ENCODE measurements around the gene TMEM106B. TPM values are rescaled to one million over a fixed set of nuclear protein-coding genes. Genes with fewer than 3 reads are reported as not detected.
"Not testable (repeated sequence)": the region's sequence is repeated elsewhere in the genome, so short reads cannot be mapped to it uniquely, and the experiment has no call there.

TMEM106B gene
- polyA plus RNA-seq, 1 donor, result 43.1 TPM

DNA sequence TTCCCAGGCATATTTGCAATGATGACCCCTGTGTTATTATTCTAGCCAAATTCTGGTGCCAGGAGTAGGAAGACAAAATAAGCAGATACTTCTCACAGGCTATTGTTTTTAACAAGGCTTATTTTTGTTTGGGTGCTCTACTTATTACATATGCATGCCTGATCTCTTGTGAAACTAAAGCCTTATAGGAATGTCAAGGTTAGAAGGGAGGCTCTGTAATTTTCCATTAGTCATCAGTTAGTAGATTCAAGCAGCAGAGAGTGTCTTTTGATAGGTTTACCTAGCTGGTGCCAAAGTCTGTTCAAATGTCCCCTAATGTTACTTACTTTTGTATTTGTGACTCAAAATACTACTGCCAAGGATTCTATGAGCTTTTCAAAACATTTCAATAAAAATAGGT lies 11.7 kb upstream of the TMEM106B start:
- Histone ChIP-seq H3K4me3 (ENCODE audit: low read length) (no peak overlapping the region), H3K9me3 (ENCODE audit: control insufficient read depth, low read depth, low read length) (no peaks in the 10 kb centered on the region), H3K27me3 (ENCODE audit: control insufficient read depth, insufficient read depth, low read length) (no peaks in the 10 kb centered on the region), H3K36me3 (ENCODE audit: control insufficient read depth, insufficient read depth, low read length) (no peaks in the 10 kb centered on the region), H3K27ac (ENCODE audit: low read length) (no peak overlapping the region), H3K4me1 (ENCODE audit: control insufficient read depth, insufficient read depth, low read length) (no peaks in the 10 kb centered on the region)
- DNase-seq, result peak; percentile 9 to 15

DNA sequence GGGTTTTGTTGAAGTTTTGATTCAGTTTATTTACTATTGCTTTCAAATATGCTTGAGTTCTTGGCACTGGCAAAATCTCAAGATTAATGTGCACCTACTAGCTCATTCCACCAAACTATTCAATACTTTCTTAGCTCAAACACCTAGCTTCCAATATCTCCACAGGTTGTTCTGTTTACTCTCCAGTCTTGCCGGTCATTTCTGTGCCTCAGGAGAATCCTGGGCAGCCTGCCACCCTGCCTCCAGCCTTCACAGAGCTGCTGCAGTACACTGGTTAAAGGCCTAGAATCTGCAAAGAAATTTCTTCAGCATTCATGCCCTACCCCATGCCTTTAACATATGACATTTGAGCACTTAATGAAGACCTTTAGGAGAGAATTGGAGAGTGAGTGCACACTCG lies 4.0 kb upstream of the TMEM106B start:
- H3K9me3 ChIP-seq (ENCODE audit: control insufficient read depth, low read depth, low read length), result no peaks in the 10 kb centered on the region
- H3K4me3 ChIP-seq (ENCODE audit: low read length), result no peak overlapping the region
- peaks cover 2% of the 10 kb centered on the region for H3K4me1 ChIP-seq (ENCODE audit: control insufficient read depth, insufficient read depth, low read length)
- no CpG with 5 or more reads among the region's 2 CpGs for WGBS (ENCODE audit: insufficient coverage, low lambda C conversion rate)
- no peaks in the 10 kb centered on the region for H3K27me3 ChIP-seq (ENCODE audit: control insufficient read depth, insufficient read depth, low read length)
- H3K27ac ChIP-seq (ENCODE audit: low read length), result no peak overlapping the region
- H3K36me3 ChIP-seq (ENCODE audit: control insufficient read depth, insufficient read depth, low read length), result no peaks in the 10 kb centered on the region
- no peak for DNase-seq

DNA sequence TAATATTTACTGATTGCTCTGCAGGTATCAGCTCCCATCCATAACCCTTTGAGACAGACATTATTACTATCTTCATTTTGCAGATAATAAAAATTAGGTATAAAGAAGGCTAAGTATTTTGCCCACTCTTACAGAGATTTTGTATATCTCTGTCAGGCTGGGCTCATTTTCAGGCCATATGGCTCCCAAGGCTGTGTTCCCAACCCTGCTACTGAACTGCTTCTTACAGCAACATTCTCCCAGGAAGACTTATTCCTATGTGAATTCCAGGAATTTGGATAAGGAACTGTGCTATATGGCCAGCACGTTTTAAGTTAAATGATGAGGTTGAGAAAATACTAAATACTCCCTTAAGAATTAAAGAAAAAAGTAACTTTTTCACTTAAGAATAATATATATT lies 1.9 kb upstream of the TMEM106B start:
- Histone ChIP-seq H3K27ac (ENCODE audit: low read length) (no peak overlapping the region), H3K36me3 (ENCODE audit: control insufficient read depth, insufficient read depth, low read length) (no peaks in the 10 kb centered on the region), H3K4me3 (ENCODE audit: low read length) (no peak overlapping the region), H3K27me3 (ENCODE audit: control insufficient read depth, insufficient read depth, low read length) (no peaks in the 10 kb centered on the region), H3K9me3 (ENCODE audit: control insufficient read depth, low read depth, low read length) (no peaks in the 10 kb centered on the region), H3K4me1 (ENCODE audit: control insufficient read depth, insufficient read depth, low read length) (peaks cover 7% of the 10 kb centered on the region)
- no peak for DNase-seq
- 75% methylated on average over 1 of the region's 1 CpG for WGBS (ENCODE audit: insufficient coverage, low lambda C conversion rate)

DNA sequence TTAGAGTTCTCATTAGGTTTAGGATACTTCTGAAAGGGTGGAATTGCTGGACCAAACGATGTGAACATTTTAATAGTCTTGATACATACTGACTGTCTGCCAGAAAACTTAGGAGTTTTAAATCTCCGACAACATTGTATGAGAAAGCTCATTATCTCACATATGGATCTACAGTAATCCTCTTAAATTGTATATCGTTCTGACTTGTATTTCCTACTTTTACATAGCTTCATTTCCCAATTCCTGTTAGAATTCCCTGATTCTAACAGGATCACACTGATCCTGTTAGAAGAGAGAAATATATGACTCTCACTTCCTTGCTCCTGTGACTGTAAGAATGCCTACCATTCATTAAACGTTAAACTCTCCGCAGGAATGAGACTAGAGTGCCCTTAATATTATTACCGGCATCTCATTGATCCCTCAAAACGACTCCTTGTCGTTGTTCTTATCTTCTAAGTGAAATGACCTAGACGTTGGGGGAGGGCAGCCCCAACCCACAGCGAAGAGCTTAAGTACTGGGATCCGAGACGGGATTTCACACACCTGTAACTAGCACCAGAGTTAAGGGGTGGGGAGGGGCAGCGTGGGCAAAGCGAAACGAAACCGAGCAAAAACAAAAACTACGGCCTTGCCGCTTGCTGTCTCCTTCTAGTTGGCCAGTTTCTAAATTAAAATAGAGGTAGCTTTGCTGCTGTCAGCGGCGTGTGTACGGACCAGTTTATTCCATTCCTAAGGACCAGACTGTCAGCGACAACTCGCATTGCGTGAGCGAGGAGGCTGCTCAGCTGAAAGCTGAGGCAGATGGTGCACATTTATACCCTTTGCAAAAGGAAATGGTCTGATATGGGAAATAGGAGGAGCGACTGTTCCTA lies 678 bp upstream of the TMEM106B start:
- peaks cover 7% of the 10 kb centered on the region for H3K4me1 ChIP-seq (ENCODE audit: control insufficient read depth, insufficient read depth, low read length)
- no peaks in the 10 kb centered on the region for H3K27me3 ChIP-seq (ENCODE audit: control insufficient read depth, insufficient read depth, low read length)
- H3K9me3 ChIP-seq (ENCODE audit: control insufficient read depth, low read depth, low read length), result no peaks in the 10 kb centered on the region
- H3K4me3 ChIP-seq (ENCODE audit: low read length), result peak overlapping the region; percentile 89
- DNase-seq, result peak; percentile 50 to 90
- H3K36me3 ChIP-seq (ENCODE audit: control insufficient read depth, insufficient read depth, low read length), result peaks cover 3% of the 10 kb centered on the region
- 0% methylated on average over 1 of the region's 26 CpGs for WGBS (ENCODE audit: insufficient coverage, low lambda C conversion rate)
- H3K27ac ChIP-seq (ENCODE audit: low read length), result peak overlapping the region; percentile 99

DNA sequence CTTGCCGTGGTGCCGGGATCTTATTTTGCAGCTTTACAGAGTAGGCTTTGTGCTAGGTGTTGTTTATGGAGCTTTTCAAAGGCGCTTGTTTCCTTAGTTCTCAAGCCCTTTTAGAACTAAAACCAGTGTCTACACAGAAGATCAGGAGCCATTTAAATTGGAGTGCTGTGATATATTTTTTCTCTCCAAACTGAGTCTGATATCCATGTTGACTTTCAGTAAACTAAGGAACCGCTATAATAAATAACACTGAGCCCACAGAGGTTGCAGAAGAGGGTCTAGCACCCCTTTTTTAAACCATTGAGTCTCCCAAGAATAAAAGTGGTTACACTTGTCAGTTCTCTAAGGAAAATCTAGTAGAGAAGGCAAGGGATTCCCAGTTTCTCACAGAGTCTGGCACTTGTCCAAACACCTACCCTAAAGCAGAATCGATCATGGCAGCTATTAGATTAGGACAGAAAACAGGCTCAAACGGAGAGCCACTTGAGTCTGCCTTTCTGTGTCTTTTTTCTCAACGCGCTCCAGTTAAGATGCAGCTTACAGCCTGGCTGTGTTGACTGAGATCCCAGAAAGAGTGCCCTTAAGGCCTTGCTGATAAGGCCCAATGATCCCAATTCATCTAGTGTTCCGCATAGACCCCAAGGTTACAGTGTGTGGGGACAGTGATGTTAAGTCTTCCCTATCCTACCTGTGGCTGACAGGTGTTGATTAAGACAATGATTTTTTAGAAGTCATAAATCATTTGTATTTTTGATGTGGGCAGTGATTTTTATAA lies 804 bp downstream of the TMEM106B start:
- H3K9me3 ChIP-seq (ENCODE audit: control insufficient read depth, low read depth, low read length), result no peaks in the 10 kb centered on the region
- H3K27me3 ChIP-seq (ENCODE audit: control insufficient read depth, insufficient read depth, low read length), result no peaks in the 10 kb centered on the region
- H3K4me1 ChIP-seq (ENCODE audit: control insufficient read depth, insufficient read depth, low read length), result peaks cover 7% of the 10 kb centered on the region
- H3K36me3 ChIP-seq (ENCODE audit: control insufficient read depth, insufficient read depth, low read length), result peaks cover 16% of the 10 kb centered on the region
- peak in 1 of 2 donors; percentile 57 for DNase-seq
- peak overlapping the region; percentile 99 for H3K27ac ChIP-seq (ENCODE audit: low read length)
- no CpG with 5 or more reads among the region's 9 CpGs for WGBS (ENCODE audit: insufficient coverage, low lambda C conversion rate)
- H3K4me3 ChIP-seq (ENCODE audit: low read length), result peak overlapping the region; percentile 89

DNA sequence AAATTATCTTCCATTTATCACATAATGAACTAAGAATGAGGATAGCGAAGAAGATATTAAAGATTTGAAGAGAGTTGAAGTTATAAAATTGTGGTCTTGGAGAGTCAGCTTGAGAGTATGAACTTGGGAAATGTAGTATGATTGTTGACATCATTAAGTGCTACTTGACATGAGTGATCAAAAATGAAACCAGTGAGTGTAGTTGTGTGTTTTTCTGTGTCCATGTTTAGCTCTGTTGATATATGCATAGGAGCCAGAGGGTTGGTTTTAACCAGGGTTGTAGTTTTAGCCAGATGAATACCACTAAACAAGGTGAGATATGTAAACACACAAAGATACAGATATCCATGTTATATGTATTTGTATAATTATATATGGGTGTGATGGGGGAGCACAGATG lies 6.2 kb downstream of the TMEM106B start:
- H3K4me1 ChIP-seq (ENCODE audit: control insufficient read depth, insufficient read depth, low read length), result peaks cover 5% of the 10 kb centered on the region
- H3K4me3 ChIP-seq (ENCODE audit: low read length), result no peak overlapping the region
- peaks cover 33% of the 10 kb centered on the region for H3K36me3 ChIP-seq (ENCODE audit: control insufficient read depth, insufficient read depth, low read length)
- H3K27me3 ChIP-seq (ENCODE audit: control insufficient read depth, insufficient read depth, low read length), result no peaks in the 10 kb centered on the region
- no peaks in the 10 kb centered on the region for H3K9me3 ChIP-seq (ENCODE audit: control insufficient read depth, low read depth, low read length)
- WGBS (ENCODE audit: insufficient coverage, low lambda C conversion rate), result 78% methylated on average over 1 of the region's 1 CpG
- no peak for DNase-seq
- H3K27ac ChIP-seq (ENCODE audit: low read length), result no peak overlapping the region

DNA sequence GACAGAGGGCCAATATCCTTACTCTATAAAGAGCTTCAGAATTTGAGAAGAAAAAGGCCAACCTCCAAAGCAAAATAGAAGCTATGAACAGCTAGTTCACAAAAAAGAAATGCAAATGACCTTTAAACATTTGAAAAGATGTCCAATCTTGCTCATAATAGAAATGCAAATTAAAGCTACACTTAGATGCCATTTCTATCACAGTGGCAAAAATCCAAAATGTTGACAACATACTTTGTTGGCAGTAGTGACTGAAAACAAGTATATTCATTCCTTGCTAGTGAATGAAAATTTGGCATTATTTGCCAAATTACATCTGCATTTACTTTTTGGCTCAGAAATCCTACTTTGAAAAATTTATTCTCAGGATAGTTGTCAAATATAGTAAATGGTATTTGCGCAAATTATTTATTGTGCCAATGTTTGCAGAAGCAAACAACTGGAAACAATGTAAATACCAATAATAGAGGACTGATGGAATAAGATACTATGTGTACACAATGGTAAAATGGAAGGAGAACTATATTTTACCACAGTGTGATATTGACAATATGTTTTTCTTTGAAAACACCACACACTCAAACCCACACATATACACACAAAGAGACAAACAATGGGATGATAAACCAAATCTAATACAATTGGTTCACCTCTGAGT lies 9.4 kb downstream of the TMEM106B start:
- Histone ChIP-seq H3K36me3 (ENCODE audit: control insufficient read depth, insufficient read depth, low read length) (peaks cover 33% of the 10 kb centered on the region), H3K4me3 (ENCODE audit: low read length) (no peak overlapping the region), H3K9me3 (ENCODE audit: control insufficient read depth, low read depth, low read length) (no peaks in the 10 kb centered on the region), H3K27ac (ENCODE audit: low read length) (no peak overlapping the region), H3K4me1 (ENCODE audit: control insufficient read depth, insufficient read depth, low read length) (peaks cover 2% of the 10 kb centered on the region), H3K27me3 (ENCODE audit: control insufficient read depth, insufficient read depth, low read length) (no peaks in the 10 kb centered on the region)
- no peak for DNase-seq
- WGBS (ENCODE audit: insufficient coverage, low lambda C conversion rate), result no CpG with 5 or more reads among the region's 1 CpG

DNA sequence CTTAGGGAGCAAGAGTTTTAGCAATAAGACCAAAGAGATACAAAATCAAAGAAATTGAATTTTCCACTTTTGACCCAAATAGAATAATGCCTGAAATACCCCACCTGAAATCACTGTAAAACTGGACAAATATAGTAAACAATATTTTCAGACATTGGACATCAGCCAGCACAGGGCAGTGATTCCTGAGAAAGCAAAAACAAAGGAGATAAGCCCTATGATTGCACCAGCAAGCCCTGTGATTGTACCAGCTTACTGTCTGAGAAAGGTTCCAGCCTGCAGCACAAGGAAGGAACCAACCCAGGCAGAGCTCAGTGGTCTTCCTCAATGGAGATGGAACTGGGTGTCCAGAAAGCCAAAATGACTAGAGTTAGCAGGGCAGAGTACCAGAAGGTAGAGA lies 10.3 kb downstream of the TMEM106B start:
- Histone ChIP-seq H3K36me3 (ENCODE audit: control insufficient read depth, insufficient read depth, low read length) (peaks cover 27% of the 10 kb centered on the region), H3K4me1 (ENCODE audit: control insufficient read depth, insufficient read depth, low read length) (peaks cover 2% of the 10 kb centered on the region), H3K27ac (ENCODE audit: low read length) (no peak overlapping the region), H3K4me3 (ENCODE audit: low read length) (no peak overlapping the region), H3K9me3 (ENCODE audit: control insufficient read depth, low read depth, low read length) (no peaks in the 10 kb centered on the region), H3K27me3 (ENCODE audit: control insufficient read depth, insufficient read depth, low read length) (no peaks in the 10 kb centered on the region)
- peak; percentile 17 to 32 for DNase-seq

DNA sequence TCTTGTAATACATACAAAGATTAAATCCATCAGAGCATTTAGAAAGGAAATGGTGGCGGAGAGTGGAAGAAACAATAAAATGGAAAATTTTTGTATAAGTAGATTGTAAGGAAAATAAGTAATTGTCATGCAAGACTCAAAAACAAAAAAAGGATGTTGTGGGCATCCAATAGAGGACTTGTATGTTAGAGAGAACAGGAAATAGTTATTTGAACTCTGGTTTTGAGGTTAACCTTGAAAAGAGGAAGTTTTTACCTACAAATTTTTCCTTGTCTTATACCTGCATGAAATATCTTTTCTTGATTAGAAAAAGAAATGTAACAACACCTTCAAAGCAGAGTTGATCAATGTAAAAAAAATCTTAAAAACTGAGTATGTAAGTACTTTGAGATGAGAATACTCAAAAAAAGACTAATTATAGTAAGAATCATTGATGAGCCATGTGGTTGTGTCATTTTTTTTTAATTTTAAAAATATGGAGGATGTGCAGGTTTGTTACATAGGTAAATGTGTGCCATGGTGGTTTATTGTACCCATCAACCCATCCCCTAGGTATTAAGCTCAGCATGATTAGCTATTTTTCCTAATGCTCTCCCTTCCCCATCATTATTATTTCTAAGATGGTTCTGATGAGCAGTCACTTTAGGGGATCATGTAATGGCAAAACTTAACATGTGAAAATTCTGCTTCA lies 11.9 kb downstream of the TMEM106B start:
- WGBS (ENCODE audit: insufficient coverage, low lambda C conversion rate), result 100% methylated on average over 1 of the region's 1 CpG
- H3K36me3 ChIP-seq (ENCODE audit: control insufficient read depth, insufficient read depth, low read length), result peaks cover 22% of the 10 kb centered on the region
- no peak for DNase-seq
- H3K9me3 ChIP-seq (ENCODE audit: control insufficient read depth, low read depth, low read length), result no peaks in the 10 kb centered on the region
- no peak overlapping the region for H3K27ac ChIP-seq (ENCODE audit: low read length)
- peaks cover 2% of the 10 kb centered on the region for H3K4me1 ChIP-seq (ENCODE audit: control insufficient read depth, insufficient read depth, low read length)
- H3K4me3 ChIP-seq (ENCODE audit: low read length), result no peak overlapping the region
- H3K27me3 ChIP-seq (ENCODE audit: control insufficient read depth, insufficient read depth, low read length), result no peaks in the 10 kb centered on the region

DNA sequence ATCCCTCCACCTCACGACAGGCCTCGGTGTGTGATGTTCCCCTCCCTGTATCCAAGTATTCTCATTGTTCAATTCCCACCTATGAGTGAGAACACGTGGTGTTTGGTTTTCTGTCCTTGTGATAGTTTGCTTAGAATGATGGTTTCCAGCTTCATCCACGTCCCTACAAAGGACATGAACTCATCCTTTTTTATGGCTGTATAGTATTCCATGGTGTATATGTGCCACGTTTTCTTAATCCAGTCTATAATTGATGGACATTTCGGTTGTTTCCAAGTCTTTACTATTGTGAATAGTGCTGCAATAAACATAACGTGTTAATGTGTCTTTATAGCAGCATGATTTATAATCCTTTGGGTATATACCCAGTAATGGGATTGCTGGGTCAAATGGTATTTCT lies 13.9 kb downstream of the TMEM106B start:
- H3K4me3 ChIP-seq (ENCODE audit: low read length); DNase-seq; H3K27ac ChIP-seq (ENCODE audit: low read length); H3K27me3 ChIP-seq (ENCODE audit: control insufficient read depth, insufficient read depth, low read length); H3K4me1 ChIP-seq (ENCODE audit: control insufficient read depth, insufficient read depth, low read length); H3K9me3 ChIP-seq (ENCODE audit: control insufficient read depth, low read depth, low read length): not testable (repeated sequence)
- peaks cover 15% of the 10 kb centered on the region for H3K36me3 ChIP-seq (ENCODE audit: control insufficient read depth, insufficient read depth, low read length)
- 100% methylated on average over 2 of the region's 7 CpGs for WGBS (ENCODE audit: insufficient coverage, low lambda C conversion rate)
